Stimulated activated naive B cell treated with anti-CD40 and anti-IgM and Interleukin-4, amounts not matched to agents 10 μg/mL and 1 μg/mL and 100 μg/mL, for 72 hours (primary cell): Measurements from ENCODE around the gene DDX3X.

Experiments
- ATAC-seq, 2 donors: fragments of 150-1000 bp; cut with Tn5 transposase; replicated peaks; 2 replicates each; pipeline ENCODE4 v1.10.0; 2021; ENCODE audit warnings: moderate library complexity in 1 of 2
- DNase-seq: peaks from one replicate; pipeline ENCODE4 v3.0.0; 2021
- H3K27ac Mint-ChIP-seq: one replicate; pipeline ENCODE4 v1.8.0; 2022; ENCODE audit warnings: mild to moderate bottlenecking, mixed read lengths
- H3K27me3 Mint-ChIP-seq, 2 donors: one replicate each; pipeline ENCODE4 v1.8.0; 2022; ENCODE audit warnings: mixed read lengths in 2 of 2
- H3K36me3 Mint-ChIP-seq, 2 donors: one replicate each; pipeline ENCODE4 v1.8.0; 2022; ENCODE audit warnings: mixed read lengths in 2 of 2, mild to moderate bottlenecking in 1 of 2
- H3K4me1 Mint-ChIP-seq, 2 donors: one replicate each; pipeline ENCODE4 v1.8.0; 2022; ENCODE audit warnings: mixed read lengths in 2 of 2, mild to moderate bottlenecking in 1 of 2
- H3K4me3 Mint-ChIP-seq, 2 donors: one replicate each; pipeline ENCODE4 v1.8.0; 2022; ENCODE audit warnings: mild to moderate bottlenecking in 2 of 2, mixed read lengths in 2 of 2, moderate library complexity in 1 of 2
- H3K9me3 Mint-ChIP-seq, 2 donors: one replicate each; pipeline ENCODE4 v1.8.0; 2022; ENCODE audit warnings: mixed read lengths in 2 of 2, mild to moderate bottlenecking in 1 of 2

The DDX3X gene

GRCh38 chrX:41335198-41335957 is 1.4 kb downstream of the DDX3X start:
- Mint-ChIP-seq H3K4me1 (peaks cover 17 to 38% of the 10 kb centered on the region in 2 donors), H3K9me3 (no peaks in the 10 kb centered on the region), H3K27ac (peak overlapping the region; percentile 100)

DNA sequence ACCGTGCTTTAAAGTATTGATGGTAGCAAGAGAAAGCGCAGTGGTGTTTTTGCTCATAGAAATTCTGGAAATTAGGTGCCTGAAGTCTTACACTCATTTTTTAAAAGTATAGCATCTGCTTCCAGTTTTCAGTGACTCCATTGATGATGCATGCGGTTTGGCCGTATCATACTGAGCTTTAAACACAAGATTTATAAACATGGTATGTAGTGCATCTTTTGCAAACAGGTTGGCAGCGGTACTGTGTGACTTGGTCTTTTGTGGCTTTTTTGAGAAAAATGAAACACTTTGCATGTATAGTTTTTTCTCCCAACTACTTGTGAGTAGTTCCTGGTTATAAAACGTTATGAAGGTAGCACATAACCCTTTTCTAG is 2.0 kb downstream of the DDX3X start:
- Mint-ChIP-seq H3K36me3 (peaks cover 28 to 58% of the 10 kb centered on the region in 2 donors), H3K4me3 (peak overlapping the region; percentile 96 to 99), H3K9me3 (no peaks in the 10 kb centered on the region), H3K4me1 (peaks cover 17 to 35% of the 10 kb centered on the region in 2 donors), H3K27ac (peak overlapping the region; percentile 100), H3K27me3 (peaks cover 0 to 6% of the 10 kb centered on the region in 2 donors)
- ATAC-seq, result no peak
- DNase-seq, result no peak

More at GRCh38 chrX:41335198-41335957, 1.4 kb downstream of the DDX3X start:
- no peak for ATAC-seq
- no peak for DNase-seq
- Mint-ChIP-seq H3K4me3 (peak overlapping the region; percentile 96 to 99), H3K36me3 (peaks cover 28 to 57% of the 10 kb centered on the region in 2 donors), H3K27me3 (peaks cover 0 to 6% of the 10 kb centered on the region in 2 donors)

DNA sequence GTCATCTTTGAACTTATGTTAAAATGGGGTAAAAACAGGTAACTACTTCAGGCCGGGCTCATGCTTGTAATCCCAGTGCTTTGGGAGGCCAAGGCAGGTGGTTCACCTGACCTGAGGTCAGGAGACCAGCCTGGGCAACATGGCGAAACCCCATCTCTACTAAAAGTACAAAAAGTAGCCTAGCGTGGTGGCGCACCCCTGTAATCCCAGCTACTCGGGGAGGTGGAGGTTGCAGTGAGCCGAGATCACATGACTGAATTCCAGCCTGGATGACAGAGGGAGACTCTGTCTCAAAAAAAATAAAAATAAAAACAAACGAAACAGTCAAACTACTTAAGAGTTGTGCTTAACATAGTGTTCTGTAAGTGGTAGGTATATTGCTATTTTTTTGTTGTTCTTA is 2.5 kb downstream of the DDX3X start:
- no peaks in the 10 kb centered on the region for H3K9me3 Mint-ChIP-seq
- H3K27me3 Mint-ChIP-seq, result peaks cover 0 to 6% of the 10 kb centered on the region in 2 donors
- H3K4me1 Mint-ChIP-seq, result peaks cover 17 to 38% of the 10 kb centered on the region in 2 donors
- H3K4me3 Mint-ChIP-seq, result peak overlapping the region; percentile 96 to 99
- peaks cover 28 to 63% of the 10 kb centered on the region in 2 donors for H3K36me3 Mint-ChIP-seq
- no peak for DNase-seq
- H3K27ac Mint-ChIP-seq, result peak overlapping the region; percentile 100
- ATAC-seq, result no peak

- no peak for ATAC-seq
- Mint-ChIP-seq H3K4me3 (peak overlapping the region; percentile 96 to 99), H3K4me1 (peaks cover 17 to 36% of the 10 kb centered on the region in 2 donors), H3K27me3 (peaks cover 0 to 6% of the 10 kb centered on the region in 2 donors), H3K36me3 (peaks cover 28 to 68% of the 10 kb centered on the region in 2 donors), H3K27ac (peak overlapping the region; percentile 62), H3K9me3 (no peaks in the 10 kb centered on the region)
- DNase-seq, result no peak
Observed at GRCh38 chrX:41337140-41337539, 3.2 kb downstream of the DDX3X start.

DNA sequence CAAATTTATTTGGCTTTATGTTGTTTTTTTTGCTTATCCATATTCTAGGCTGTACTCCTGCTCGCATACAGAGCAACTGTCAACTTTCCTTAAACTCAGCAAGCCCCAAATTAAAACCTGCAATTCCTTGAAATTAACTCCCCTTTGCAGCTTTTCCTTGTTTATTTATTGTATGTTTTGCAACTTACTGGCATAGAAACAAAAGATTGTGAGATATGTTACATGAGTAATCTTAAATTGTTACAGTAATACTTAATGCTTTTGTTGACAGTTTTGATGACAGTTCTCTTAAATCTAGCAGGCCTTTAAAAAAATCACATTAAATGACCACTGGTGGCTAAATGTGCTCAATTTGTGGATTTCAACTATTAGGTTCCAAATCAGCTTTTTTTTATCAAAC is 4.5 kb downstream of the DDX3X start:
- no peak for ATAC-seq
- H3K4me1 Mint-ChIP-seq, result peaks cover 15 to 33% of the 10 kb centered on the region in 2 donors
- H3K9me3 Mint-ChIP-seq, result no peaks in the 10 kb centered on the region
- peaks cover 0 to 6% of the 10 kb centered on the region in 2 donors for H3K27me3 Mint-ChIP-seq
- H3K36me3 Mint-ChIP-seq, result peaks cover 30 to 72% of the 10 kb centered on the region in 2 donors
- DNase-seq, result no peak
- H3K27ac Mint-ChIP-seq, result peak overlapping the region; percentile 31
- H3K4me3 Mint-ChIP-seq, result peak overlapping the region; percentile 25 to 36

GRCh38 chrX:41339148-41339547 is 5.2 kb downstream of the DDX3X start:
- H3K4me3 Mint-ChIP-seq, result peak overlapping the region; percentile 4 to 43
- peaks cover 27 to 70% of the 10 kb centered on the region in 2 donors for H3K36me3 Mint-ChIP-seq
- ATAC-seq (no peak), DNase-seq (no peak)
- H3K4me1 Mint-ChIP-seq, result peaks cover 12 to 31% of the 10 kb centered on the region in 2 donors
- H3K27me3 Mint-ChIP-seq, result peaks cover 0 to 4% of the 10 kb centered on the region in 2 donors
- H3K9me3 Mint-ChIP-seq, result no peaks in the 10 kb centered on the region
- peak overlapping the region; percentile 53 for H3K27ac Mint-ChIP-seq

GRCh38 chrX:41344053-41344452 is 10.1 kb downstream of the DDX3X start:
- ATAC-seq (no peak), DNase-seq (no peak)
- no peaks in the 10 kb centered on the region for H3K27me3 Mint-ChIP-seq
- H3K4me3 Mint-ChIP-seq, result no peak overlapping the region
- H3K36me3 Mint-ChIP-seq, result peaks cover 12 to 58% of the 10 kb centered on the region in 2 donors
- peak overlapping the region; percentile 37 for H3K27ac Mint-ChIP-seq
- no peaks in the 10 kb centered on the region for H3K9me3 Mint-ChIP-seq
- H3K4me1 Mint-ChIP-seq, result peaks cover 13% of the 10 kb centered on the region in 2 donors

DNA sequence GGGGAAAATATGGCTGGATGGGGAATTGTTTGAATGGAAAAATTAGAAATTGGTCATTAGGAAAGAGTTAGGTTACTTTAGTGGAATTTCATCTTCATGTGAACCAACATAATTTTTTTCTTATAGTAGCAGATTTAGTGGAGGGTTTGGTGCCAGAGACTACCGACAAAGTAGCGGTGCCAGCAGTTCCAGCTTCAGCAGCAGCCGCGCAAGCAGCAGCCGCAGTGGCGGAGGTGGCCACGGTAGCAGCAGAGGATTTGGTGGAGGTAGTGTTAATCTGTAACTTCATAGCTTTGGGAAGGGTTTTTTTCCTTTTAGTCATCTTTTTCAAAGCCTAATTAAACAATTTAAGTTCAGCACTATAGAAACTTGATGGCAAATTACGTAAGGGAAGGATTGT is 13.2 kb downstream of the DDX3X start:
- H3K27ac Mint-ChIP-seq, result no peak overlapping the region
- ATAC-seq (no peak), DNase-seq (no peak)
- peaks cover 9 to 62% of the 10 kb centered on the region in 2 donors for H3K36me3 Mint-ChIP-seq
- no peak overlapping the region for H3K4me3 Mint-ChIP-seq
- no peaks in the 10 kb centered on the region for H3K27me3 Mint-ChIP-seq
- peaks cover 6 to 11% of the 10 kb centered on the region in 2 donors for H3K4me1 Mint-ChIP-seq
- H3K9me3 Mint-ChIP-seq, result no peaks in the 10 kb centered on the region

DNA sequence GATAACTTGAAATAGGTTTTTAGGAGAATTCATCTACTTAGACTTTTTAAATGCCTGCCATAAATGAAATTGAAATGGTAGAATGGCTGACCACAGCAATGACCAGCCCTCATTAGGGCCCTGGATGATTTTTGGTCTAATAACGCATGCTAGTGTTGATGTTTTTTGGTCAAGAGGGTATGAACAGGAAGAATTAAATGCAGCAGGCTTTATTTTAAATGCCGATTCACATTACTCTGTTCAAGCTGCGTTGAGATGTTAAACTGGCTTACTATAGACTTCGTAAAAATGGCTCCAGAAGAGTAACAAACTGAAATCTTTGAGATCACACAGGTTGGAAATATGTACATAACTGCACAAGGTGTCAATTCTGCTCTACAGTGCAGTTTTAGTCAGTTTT is 14.6 kb downstream of the DDX3X start:
- no peak for DNase-seq
- H3K4me1 Mint-ChIP-seq, result peaks cover 6 to 13% of the 10 kb centered on the region in 2 donors
- no peak overlapping the region for H3K4me3 Mint-ChIP-seq
- no peaks in the 10 kb centered on the region for H3K9me3 Mint-ChIP-seq
- H3K27me3 Mint-ChIP-seq, result no peaks in the 10 kb centered on the region
- peak overlapping the region; percentile 31 for H3K27ac Mint-ChIP-seq
- ATAC-seq, result no peak
- H3K36me3 Mint-ChIP-seq, result peaks cover 7 to 56% of the 10 kb centered on the region in 2 donors

GRCh38 chrX:41350150-41350975 is 16.4 kb downstream of the DDX3X start:
- peaks cover 5 to 49% of the 10 kb centered on the region in 2 donors for H3K36me3 Mint-ChIP-seq
- H3K4me1 Mint-ChIP-seq, result peaks cover 6 to 11% of the 10 kb centered on the region in 2 donors
- ATAC-seq, result no peak
- H3K9me3 Mint-ChIP-seq, result no peaks in the 10 kb centered on the region
- no peaks in the 10 kb centered on the region for H3K27me3 Mint-ChIP-seq
- DNase-seq, result no peak
- H3K27ac Mint-ChIP-seq, result peak overlapping the region; percentile 56
- peak overlapping the region in 1 of 2 donors; percentile 17 for H3K4me3 Mint-ChIP-seq

DNA sequence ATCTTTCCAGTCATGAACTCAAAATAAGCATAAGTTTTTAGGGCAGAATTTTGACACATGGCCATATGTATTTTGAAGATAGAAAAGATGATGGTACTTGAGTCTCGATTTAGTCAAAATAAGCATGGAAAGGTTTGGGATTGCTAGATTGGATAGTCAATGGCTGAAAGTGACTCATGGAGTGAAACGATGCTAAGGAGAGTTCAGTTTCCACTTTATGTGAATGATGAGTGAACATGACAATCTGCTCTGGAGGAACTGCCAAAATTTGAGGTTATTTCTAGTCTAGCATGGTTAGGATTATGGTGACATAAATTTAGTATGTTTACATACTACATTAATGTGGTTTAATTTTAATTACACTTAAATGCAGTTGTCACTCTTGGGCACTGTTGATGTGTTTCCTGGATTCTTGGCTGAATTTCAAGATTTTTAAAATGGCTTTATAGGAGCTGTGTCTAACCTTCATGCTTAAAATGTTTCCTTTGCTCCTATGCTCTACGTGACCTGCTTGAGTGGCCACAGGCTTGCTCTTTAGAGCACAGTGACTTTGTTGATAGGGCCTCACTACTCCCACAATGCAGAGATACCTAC is 17.1 kb downstream of the DDX3X start:
- H3K27ac Mint-ChIP-seq, result peak overlapping the region; percentile 51
- peak in 1 of 2 donors; percentile 35 for ATAC-seq

GRCh38 chrX:41351923-41352322 is 18.0 kb downstream of the DDX3X start:
- peaks cover 4 to 10% of the 10 kb centered on the region in 2 donors for H3K4me1 Mint-ChIP-seq
- no peaks in the 10 kb centered on the region for H3K9me3 Mint-ChIP-seq
- no peak for DNase-seq
- H3K27ac Mint-ChIP-seq, result peak overlapping the region; percentile 67
- no peak for ATAC-seq
- no peaks in the 10 kb centered on the region for H3K27me3 Mint-ChIP-seq
- H3K4me3 Mint-ChIP-seq, result peak overlapping the region in 1 of 2 donors; percentile 10
- H3K36me3 Mint-ChIP-seq, result peaks cover 4 to 39% of the 10 kb centered on the region in 2 donors

More for the DNA sequence above, 17.1 kb downstream of the DDX3X start:
- no peaks in the 10 kb centered on the region for H3K27me3 Mint-ChIP-seq
- no peak overlapping the region for H3K4me3 Mint-ChIP-seq
- peaks cover 5 to 48% of the 10 kb centered on the region in 2 donors for H3K36me3 Mint-ChIP-seq
- peaks cover 6 to 11% of the 10 kb centered on the region in 2 donors for H3K4me1 Mint-ChIP-seq
- H3K9me3 Mint-ChIP-seq, result no peaks in the 10 kb centered on the region
- no peak for DNase-seq

DNA sequence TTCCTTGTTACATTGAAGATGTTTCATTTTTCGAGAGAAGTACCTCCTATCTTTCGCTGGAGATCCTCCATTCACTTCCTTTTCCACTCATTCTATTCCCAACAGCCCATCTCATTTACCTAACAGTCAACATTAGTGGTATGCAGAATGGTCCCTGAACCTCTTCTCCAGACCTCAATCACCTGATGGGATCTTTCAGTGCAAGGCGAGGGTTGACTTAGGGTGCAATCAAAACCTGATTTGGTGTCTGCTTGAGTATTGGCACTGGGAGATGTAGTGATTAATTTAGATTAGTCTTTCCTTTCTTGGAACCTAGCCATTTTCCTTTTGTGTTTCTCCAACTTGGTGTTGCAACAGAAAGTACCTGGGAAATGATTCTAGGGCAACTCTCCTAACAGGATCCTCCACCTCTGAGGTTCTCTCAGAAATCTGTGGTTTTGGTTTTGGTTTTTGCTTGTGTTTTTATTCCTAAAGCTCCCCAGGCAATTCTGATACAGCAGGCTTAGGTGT is 18.4 kb downstream of the DDX3X start:
- H3K27me3 Mint-ChIP-seq, result no peaks in the 10 kb centered on the region
- ATAC-seq (peak in 1 of 2 donors; percentile 19), DNase-seq (no peak)
- H3K9me3 Mint-ChIP-seq, result no peaks in the 10 kb centered on the region
- no peak overlapping the region for H3K4me3 Mint-ChIP-seq
- H3K4me1 Mint-ChIP-seq, result peaks cover 0 to 9% of the 10 kb centered on the region in 2 donors
- H3K27ac Mint-ChIP-seq, result peak overlapping the region; percentile 67
- H3K36me3 Mint-ChIP-seq, result peaks cover 1 to 35% of the 10 kb centered on the region in 2 donors

- DNase-seq (no peak), ATAC-seq (no peak)
- Mint-ChIP-seq H3K4me3 (no peak overlapping the region), H3K27ac (no peak overlapping the region), H3K36me3 (peaks cover 0 to 21% of the 10 kb centered on the region in 2 donors), H3K9me3 (no peaks in the 10 kb centered on the region), H3K27me3 (no peaks in the 10 kb centered on the region), H3K4me1 (peaks cover 0 to 9% of the 10 kb centered on the region in 2 donors)
Observed at GRCh38 chrX:41353985-41354384, 20.0 kb downstream of the DDX3X start.
